DND-41 (cell line): Measurements from ENCODE around the gene RAB8A.

Experiments
- ATAC-seq: fragments of 200-7000 bp; cut with Tn5 transposase; 3 replicates; pipeline ENCODE4 v1.9.1; 2021; ENCODE audit warnings: low read depth; ENCODE audit not compliant: insufficient read depth
- DNase-seq: peaks from one replicate; pipeline ENCODE4 v3.0.0-alpha.2; 2020
- H2AFZ ChIP-seq: 2 replicates; pipeline ENCODE4 v1.6.0; 2012; ENCODE audit warnings: low read depth, low read length
- H3K27ac ChIP-seq: 2 replicates; pipeline ENCODE4 v1.5.1; 2012; ENCODE audit warnings: low read length, inconsistent platforms
- H3K27me3 ChIP-seq: fragments of 200-600 bp; sonication (generic); 2 replicates; pipeline ENCODE4 v1.6.0; 2012; ENCODE audit warnings: low read length, mild to moderate bottlenecking, inconsistent platforms; ENCODE audit not compliant: insufficient read depth, poor library complexity
- H3K36me3 ChIP-seq: 2 replicates; pipeline ENCODE4 v1.5.1; 2012; ENCODE audit warnings: low read length, inconsistent platforms; ENCODE audit not compliant: insufficient read depth
- H3K4me1 ChIP-seq: 2 replicates; pipeline ENCODE4 v1.5.1; 2012; ENCODE audit warnings: mild to moderate bottlenecking, low read length; ENCODE audit not compliant: insufficient read depth
- H3K4me2 ChIP-seq: 2 replicates; pipeline ENCODE4 v1.6.0; 2012; ENCODE audit warnings: mild to moderate bottlenecking, moderate library complexity, low read length, inconsistent platforms; ENCODE audit not compliant: insufficient read depth
- H3K4me3 ChIP-seq, 2 experiments: fragments of 200-600 bp in 1 of 2; shearing (Covaris generic) in 1 of 2; 2 replicates each; pipeline ENCODE4 v1.5.1; 2012 to 2016; ENCODE audit warnings: inconsistent platforms in 2 of 2, low read length in 2 of 2, mild to moderate bottlenecking in 2 of 2, low read depth in 1 of 2, moderate library complexity in 1 of 2
- H3K79me2 ChIP-seq: 2 replicates; pipeline ENCODE4 v1.6.0; 2012; ENCODE audit warnings: low read length, inconsistent platforms; ENCODE audit not compliant: insufficient read depth
- H3K9ac ChIP-seq: 2 replicates; pipeline ENCODE4 v1.6.0; 2012; ENCODE audit warnings: low read depth, mild to moderate bottlenecking, inconsistent platforms, low read length, moderate library complexity
- H3K9me3 ChIP-seq: 2 replicates; pipeline ENCODE4 v1.5.1; 2012; ENCODE audit warnings: low read length, moderate library complexity, mild to moderate bottlenecking, inconsistent platforms; ENCODE audit not compliant: insufficient read depth, severe bottlenecking
- H4K20me1 ChIP-seq: 2 replicates; pipeline ENCODE4 v1.6.0; 2012; ENCODE audit warnings: low read length; ENCODE audit not compliant: insufficient read depth
- CTCF ChIP-seq: IDR thresholded peaks from 2 replicates; pipeline ENCODE4 v1.5.1; 2012; ENCODE audit warnings: borderline replicate concordance, low read length, moderate library complexity, mild to moderate bottlenecking; ENCODE audit not compliant: poor library complexity, severe bottlenecking; ENCODE audit errors: extremely low read depth
- EZH2 ChIP-seq: IDR thresholded peaks from 3 replicates; pipeline ENCODE4 v1.6.1; 2012; ENCODE audit warnings: borderline replicate concordance, low read depth, mild to moderate bottlenecking, moderate library complexity, low read length, inconsistent platforms; ENCODE audit not compliant: severe bottlenecking

The RAB8A gene

GRCh38 chr19:16074488-16075365 lies 37.0 kb upstream of the RAB8A start:
- no peak for DNase-seq
- Histone ChIP-seq H4K20me1 (peaks cover 9% of the 10 kb centered on the region), H3K4me1 (peaks cover 30% of the 10 kb centered on the region), H3K27ac (no peak overlapping the region), H3K9ac (no peak overlapping the region), H3K79me2 (peaks cover 26% of the 10 kb centered on the region), H2AFZ (no peak overlapping the region), H3K9me3 (no peaks in the 10 kb centered on the region), H3K27me3 (no peaks in the 10 kb centered on the region), H3K36me3 (peaks cover 5% of the 10 kb centered on the region; the same call in 1 of the 2 replicates), H3K4me3 (no peak overlapping the region), H3K4me2 (no peak overlapping the region)
- TF ChIP-seq CTCF (no peak), EZH2 (no peak)
- no peak for ATAC-seq

- peaks cover 35% of the 10 kb centered on the region for H3K79me2 ChIP-seq
- peaks cover 14% of the 10 kb centered on the region for H3K36me3 ChIP-seq
- peaks cover 18% of the 10 kb centered on the region for H4K20me1 ChIP-seq
- H3K9ac ChIP-seq, result peak overlapping the region; percentile 97
- peak overlapping the region; percentile 95; a peak in 3 of 4 replicates for H3K4me3 ChIP-seq
- peak overlapping the region; percentile 48 for H2AFZ ChIP-seq
- peaks cover 37% of the 10 kb centered on the region for H3K4me1 ChIP-seq
- H3K27ac ChIP-seq, result no peak overlapping the region
- peak overlapping the region; percentile 80 for H3K4me2 ChIP-seq
- DNase-seq (no peak), ATAC-seq (no peak)
- TF ChIP-seq EZH2 (no peak), CTCF (no peak)
- no peaks in the 10 kb centered on the region for H3K9me3 ChIP-seq
- H3K27me3 ChIP-seq, result no peaks in the 10 kb centered on the region
These were observed 36.1 kb upstream of the RAB8A start for GRCh38 chr19:16075430-16076153.

- Histone ChIP-seq H3K79me2 (peaks cover 43% of the 10 kb centered on the region), H3K9me3 (no peaks in the 10 kb centered on the region), H3K4me1 (peaks cover 37% of the 10 kb centered on the region), H3K4me2 (peak within 1 kb of the TSS; percentile 80), H3K9ac (peak within 1 kb of the TSS; percentile 97), H2AFZ (peak within 1 kb of the TSS; percentile 48), H3K27ac (peak within 1 kb of the TSS; percentile 94), H4K20me1 (peaks cover 25% of the 10 kb centered on the region), H3K27me3 (no peaks in the 10 kb centered on the region), H3K4me3 (peak within 1 kb of the TSS; percentile 95), H3K36me3 (peaks cover 21% of the 10 kb centered on the region)
- ATAC-seq, result peak; percentile 47
- TF ChIP-seq CTCF, result no peak
- no peak for TF ChIP-seq EZH2
- peak; percentile 84 for DNase-seq
These were observed 35.3 kb upstream of the RAB8A start, which contains the start of gene TPM4 for GRCh38 chr19:16076154-16076957. Gene TPM4, plus strand, starts transcription at chr19:16076495. Its CDS starts 71 bp downstream, at chr19:16076566.
